ENCODE data around the gene GRM1. TPM values are rescaled to one million over a fixed set of nuclear protein-coding genes. Genes with fewer than 3 reads are reported as not detected.

GRM1 gene
- polyA plus RNA-seq, 1 experiment, result 0.01 TPM

DNA sequence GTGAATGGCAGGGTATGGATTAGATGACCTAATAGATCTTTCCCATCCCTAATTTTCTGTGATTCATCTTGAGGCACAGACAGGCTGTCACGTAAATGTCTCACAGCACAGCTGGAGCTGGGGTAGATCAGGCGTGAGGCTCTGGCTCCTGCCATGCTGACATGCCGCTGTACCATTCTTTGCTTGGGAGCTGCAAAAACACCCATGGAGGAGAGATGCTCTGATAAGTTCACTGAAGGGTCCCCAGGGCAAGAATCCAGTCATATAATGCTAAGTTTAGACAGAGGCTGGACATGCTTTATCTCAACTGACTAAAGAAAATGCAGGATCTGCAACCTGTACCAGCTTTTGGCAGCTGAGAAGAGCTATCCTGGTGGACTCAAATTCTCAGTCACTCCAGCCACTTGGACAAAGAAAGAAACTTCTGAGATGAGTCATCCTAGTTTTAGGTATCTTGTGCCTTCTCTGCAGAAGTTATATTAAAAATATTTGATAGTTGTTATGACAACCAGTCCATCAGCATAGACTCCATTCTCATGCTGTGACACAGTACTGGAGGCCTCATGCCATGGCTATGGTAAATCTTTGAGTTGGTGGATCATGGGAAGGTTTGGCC lies 329.7 kb downstream of the GRM1 start:
- Histone ChIP-seq H3K27ac (ENCODE audit: low read depth, low read length) (peak overlapping the region; percentile 11), H3K4me3 (ENCODE audit: low read depth, low read length) (no peak overlapping the region), H3K27me3 (ENCODE audit: control insufficient read depth, insufficient read depth, low read length) (no peaks in the 10 kb centered on the region), H3K9me3 (ENCODE audit: control insufficient read depth, insufficient read depth, low read length) (no peaks in the 10 kb centered on the region)
- CTCF ChIA-PET, result no interaction called here
- POLR2A ChIA-PET, result no interaction called here
- no peak for DNase-seq (ENCODE audit: low read depth, low spot score)
- TF ChIP-seq, protein P1, sequence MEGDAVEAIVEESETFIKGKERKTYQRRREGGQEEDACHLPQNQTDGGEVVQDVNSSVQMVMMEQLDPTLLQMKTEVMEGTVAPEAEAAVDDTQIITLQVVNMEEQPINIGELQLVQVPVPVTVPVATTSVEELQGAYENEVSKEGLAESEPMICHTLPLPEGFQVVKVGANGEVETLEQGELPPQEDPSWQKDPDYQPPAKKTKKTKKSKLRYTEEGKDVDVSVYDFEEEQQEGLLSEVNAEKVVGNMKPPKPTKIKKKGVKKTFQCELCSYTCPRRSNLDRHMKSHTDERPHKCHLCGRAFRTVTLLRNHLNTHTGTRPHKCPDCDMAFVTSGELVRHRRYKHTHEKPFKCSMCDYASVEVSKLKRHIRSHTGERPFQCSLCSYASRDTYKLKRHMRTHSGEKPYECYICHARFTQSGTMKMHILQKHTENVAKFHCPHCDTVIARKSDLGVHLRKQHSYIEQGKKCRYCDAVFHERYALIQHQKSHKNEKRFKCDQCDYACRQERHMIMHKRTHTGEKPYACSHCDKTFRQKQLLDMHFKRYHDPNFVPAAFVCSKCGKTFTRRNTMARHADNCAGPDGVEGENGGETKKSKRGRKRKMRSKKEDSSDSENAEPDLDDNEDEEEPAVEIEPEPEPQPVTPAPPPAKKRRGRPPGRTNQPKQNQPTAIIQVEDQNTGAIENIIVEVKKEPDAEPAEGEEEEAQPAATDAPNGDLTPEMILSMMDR (IDR thresholded peaks at IDR 0.05; ENCODE audit: low read depth, low read length), result no peak

GRCh38 chr6:146359131-146359530 lies 330.3 kb downstream of the GRM1 start:
- ChIA-PET CTCF (no interaction called here), POLR2A (no interaction called here)
- Histone ChIP-seq H3K9me3 (ENCODE audit: control insufficient read depth, insufficient read depth, low read length) (no peaks in the 10 kb centered on the region), H3K27ac (ENCODE audit: low read depth, low read length) (no peak overlapping the region), H3K4me3 (ENCODE audit: low read depth, low read length) (no peak overlapping the region), H3K27me3 (ENCODE audit: control insufficient read depth, insufficient read depth, low read length) (no peaks in the 10 kb centered on the region)
- DNase-seq (ENCODE audit: low read depth, low spot score), result no peak
- TF ChIP-seq, protein P1 (IDR thresholded peaks at IDR 0.05; ENCODE audit: low read depth, low read length), result no peak

- Histone ChIP-seq H3K27me3 (ENCODE audit: control insufficient read depth, insufficient read depth, low read length) (no peaks in the 10 kb centered on the region), H3K27ac (ENCODE audit: low read depth, low read length) (no peak overlapping the region), H3K4me3 (ENCODE audit: low read depth, low read length) (no peak overlapping the region), H3K9me3 (ENCODE audit: control insufficient read depth, insufficient read depth, low read length) (no peaks in the 10 kb centered on the region)
- TF ChIP-seq, protein P1 (IDR thresholded peaks at IDR 0.05; ENCODE audit: low read depth, low read length), result no peak
- no peak for DNase-seq (ENCODE audit: low read depth, low spot score)
- ChIA-PET POLR2A (no interaction called here), CTCF (no interaction called here)
Observed at GRCh38 chr6:146361128-146361924, 332.5 kb downstream of the GRM1 start.

DNA sequence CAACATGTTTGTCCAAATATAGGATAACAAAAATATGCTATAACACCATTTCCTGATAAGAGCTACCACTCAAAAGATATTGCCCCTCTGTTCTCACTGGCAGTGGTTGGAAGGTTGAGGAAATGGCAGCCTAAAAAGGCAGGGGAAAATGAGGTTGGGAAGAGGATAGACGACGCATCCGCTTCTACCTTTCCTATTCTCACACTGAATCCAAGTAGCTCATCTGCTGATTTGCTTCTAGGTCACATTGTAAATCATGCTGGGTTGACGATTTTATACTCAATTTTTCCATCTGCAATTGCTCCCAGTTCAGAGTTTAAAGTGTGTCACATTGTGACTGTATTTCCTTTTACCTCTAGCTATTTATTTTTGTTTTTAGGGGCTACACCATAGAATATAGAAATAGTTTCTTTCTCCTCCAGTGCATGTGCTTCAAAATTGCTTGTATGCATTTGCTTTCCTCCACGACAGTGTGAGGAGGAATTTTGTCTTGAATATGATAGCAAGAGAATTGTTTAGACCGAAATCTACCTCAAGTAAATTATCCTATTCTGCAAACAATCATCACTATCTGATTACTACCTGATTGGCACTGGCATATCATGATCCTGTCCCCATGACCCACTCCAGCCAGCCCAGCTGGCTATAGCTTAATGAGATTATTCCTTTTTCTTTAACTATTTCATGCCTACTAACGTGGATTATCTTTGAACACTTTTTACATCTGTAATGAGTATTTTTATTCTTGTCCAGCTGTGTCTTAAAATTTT lies 335.2 kb downstream of the GRM1 start:
- Histone ChIP-seq H3K27me3 (ENCODE audit: control insufficient read depth, insufficient read depth, low read length) (no peaks in the 10 kb centered on the region), H3K4me3 (ENCODE audit: low read depth, low read length) (no peak overlapping the region), H3K27ac (ENCODE audit: low read depth, low read length) (no peak overlapping the region), H3K9me3 (ENCODE audit: control insufficient read depth, insufficient read depth, low read length) (no peaks in the 10 kb centered on the region)
- POLR2A ChIA-PET, result no interaction called here
- no peak for DNase-seq (ENCODE audit: low read depth, low spot score)
- TF ChIP-seq, protein P1 (IDR thresholded peaks at IDR 0.05; ENCODE audit: low read depth, low read length), result no peak
- CTCF ChIA-PET, result interaction anchor here (0.6 kb wide), 1 partner anchor 221 kb away, joined by 3 read pairs; no protein-coding TSS in a partner anchor
